NCI-H128 (cell line): ENCODE results near the gene ZNF311.
A peak's percentile ranks its signal among the peaks of the same experiment; 100 is the strongest.
"Not testable (repeated sequence)": the region's sequence is repeated elsewhere in the genome, so short reads cannot be mapped to it uniquely, and the experiment has no call there.

Experiments used
- DNase-seq: peaks from one replicate; lab custom pipeline; 2025; ENCODE audit not compliant: unreplicated experiment; lab: John Stamatoyannopoulos, UW

Gene ZNF311

GRCh38 chr6:28983838-28984237 is 21.3 kb downstream of the ZNF311 start:
- DNase-seq = no peak

DNA sequence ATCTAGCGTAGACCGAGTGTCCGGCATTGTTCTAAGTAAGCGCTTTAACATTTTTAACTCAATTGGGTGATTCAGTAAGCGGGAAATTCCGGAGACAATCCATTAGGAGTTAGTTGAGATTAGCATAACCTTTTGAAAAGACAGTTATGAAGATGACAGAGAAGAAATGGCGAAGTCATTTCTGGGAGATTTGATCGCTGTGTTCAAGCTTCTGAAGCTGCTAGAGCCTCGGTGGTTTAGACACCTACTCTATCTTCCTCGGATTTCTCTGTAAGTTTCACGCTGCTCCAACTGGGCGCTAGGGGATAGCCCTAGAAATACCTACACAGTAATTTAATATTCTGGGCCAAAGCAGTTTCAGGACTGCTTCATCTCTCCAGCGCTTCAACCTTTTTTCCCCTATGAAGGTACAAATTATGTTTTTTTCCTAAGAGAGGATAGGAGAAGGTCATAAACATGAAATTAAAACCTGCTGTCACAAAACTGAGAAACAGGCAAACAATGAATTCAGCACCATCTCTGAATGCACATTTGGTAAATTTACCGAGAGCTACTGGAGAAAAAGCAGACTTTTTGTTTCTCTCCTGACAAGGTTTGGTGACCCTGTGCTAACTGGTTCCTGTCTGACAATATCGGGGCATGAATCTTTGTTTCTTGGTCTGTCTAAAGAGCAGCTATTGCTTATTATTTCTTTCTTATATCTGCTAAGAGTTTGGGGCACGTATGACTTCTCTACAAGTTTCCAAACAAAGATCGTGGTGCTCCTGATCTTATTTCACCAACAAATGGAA is 22.4 kb downstream of the ZNF311 start:
- DNase-seq = no peak

DNA sequence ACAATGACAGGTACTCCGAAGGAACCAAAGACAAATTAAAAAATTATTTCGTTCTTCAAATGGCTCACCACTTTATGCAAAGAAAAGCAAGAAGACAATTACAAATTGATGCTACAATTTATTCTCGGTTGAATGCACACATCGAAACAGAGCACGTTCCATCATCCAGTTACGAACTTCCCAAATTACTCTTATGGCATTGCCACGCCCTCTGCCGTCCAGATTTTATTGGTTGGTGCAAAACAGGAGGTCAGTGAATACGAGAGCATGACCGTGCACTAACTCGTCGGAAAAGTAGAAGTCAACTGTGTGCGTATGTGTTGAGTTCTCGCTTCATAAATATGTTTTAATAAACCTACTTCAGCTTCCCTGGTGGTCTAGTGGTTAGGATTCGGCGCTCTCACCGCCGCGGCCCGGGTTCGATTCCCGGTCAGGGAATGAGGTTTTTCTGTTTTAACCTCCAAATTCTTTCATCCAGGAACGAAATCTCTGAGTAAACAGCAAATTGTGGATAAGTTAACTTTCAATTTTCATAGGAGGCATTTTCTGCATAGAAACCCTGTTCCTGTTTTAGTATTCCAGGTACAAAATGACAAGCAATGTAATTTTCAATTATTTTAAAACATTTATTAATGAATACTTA is 23.2 kb downstream of the ZNF311 start:
- peak; percentile 52 for DNase-seq

DNA sequence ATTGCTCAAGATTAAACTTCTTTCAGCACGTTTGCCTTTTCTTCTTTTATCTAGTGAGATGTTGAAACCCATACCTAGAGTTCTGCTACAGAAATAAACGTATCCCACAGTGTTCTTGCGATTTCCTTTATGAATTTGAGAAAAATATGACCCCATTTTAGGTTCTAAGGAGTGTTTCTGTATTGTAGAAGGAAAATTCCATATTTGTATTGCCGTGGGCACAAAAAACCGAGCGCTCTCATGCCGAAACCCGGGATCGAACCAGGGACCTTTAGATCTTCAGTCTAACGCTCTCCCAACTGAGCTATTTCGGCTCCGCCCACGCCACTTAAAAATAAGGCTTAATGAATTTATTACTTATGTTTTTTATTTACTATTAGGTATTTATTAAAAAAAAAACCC is 23.7 kb downstream of the ZNF311 start:
- DNase-seq = peak; percentile 61

GRCh38 chr6:28980852-28981430 is 24.2 kb downstream of the ZNF311 start:
- DNase-seq = no peak

DNA sequence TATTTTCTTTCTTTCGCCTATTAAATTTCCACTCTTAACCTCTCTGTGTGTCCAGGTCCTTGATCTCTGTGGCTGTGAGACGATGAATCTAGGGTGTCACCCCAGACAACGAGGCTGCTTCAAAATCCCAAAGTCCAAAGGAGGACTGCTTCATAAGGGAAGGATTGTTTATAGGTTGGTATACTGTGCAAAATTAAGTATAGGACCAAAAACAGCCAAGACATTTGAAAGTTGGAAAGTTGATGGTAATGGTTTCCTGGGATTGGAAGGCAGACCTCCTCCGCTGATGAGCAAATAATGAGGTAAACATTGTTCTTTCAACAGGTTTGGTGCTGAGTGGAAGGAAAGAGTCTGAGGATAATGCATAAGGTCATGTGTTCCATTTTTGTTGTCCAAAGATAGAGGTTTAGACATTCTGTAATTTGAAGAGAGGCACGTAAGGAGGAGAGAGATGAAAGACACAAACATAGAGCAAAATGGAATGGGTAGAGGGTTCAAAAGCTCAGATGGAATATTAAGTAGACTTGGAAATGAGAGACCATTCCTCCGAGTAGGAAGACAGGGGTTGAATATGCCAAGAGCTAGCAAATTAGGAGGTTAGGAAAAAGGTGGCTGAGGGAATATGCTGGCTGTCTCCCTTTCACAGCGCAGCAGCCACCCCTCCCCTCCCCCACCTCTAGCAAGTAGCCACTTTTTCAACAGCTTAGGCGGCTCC is 24.8 kb downstream of the ZNF311 start:
- DNase-seq = no peak

- DNase-seq = no peak
These were observed 25.4 kb downstream of the ZNF311 start for GRCh38 chr6:28979679-28980078.

DNA sequence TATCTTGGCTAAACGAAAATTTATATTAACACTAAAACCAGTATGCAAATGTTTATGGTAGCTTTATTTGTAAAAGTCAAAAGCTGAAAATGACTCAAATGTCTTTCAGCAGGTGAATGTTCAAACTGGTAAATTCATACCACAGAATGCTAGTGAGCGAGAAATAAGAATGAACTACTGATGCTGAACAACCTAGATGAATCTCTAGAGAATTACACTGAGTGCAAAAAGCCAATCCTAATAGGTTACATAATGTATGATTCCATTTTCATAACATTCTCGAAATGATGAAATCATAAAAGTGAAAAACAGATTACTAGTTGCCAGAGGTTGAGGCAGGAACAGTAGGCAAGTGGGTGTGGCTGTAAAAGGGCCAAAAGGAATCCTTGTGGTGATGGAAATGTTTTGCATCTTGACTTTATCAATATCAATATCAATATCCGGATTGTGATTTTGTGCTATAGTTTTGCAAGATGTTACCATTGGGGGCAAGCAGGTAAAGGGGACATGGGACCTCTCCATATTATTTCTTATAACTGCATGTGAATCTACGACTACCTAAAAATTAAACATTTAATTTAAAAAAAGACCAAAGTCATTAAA is 26.1 kb downstream of the ZNF311 start:
- no peak for DNase-seq

- DNase-seq = no peak
These were observed 27.0 kb downstream of the ZNF311 start for GRCh38 chr6:28978133-28978491.

GRCh38 chr6:28977341-28978132 is 27.6 kb downstream of the ZNF311 start:
- DNase-seq = no peak

DNA sequence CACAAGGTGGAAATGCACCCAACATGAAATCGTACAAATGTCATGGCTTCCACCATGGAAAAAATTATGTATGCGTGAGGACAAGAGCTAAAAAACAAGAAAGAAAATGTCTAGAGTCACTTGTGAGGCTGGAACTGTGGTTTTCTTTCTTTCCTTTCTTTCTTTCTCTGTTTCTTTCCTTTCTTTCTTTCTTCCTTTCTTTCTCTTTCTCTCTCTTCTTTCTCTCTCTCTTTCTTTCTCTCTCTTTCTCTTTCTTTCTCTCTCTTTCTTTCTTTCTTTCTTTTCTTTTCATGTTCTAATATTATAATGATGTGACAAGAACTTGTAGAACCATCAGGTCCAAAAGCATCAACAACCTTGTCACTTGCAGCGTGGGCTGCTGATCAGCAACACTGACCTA is 28.4 kb downstream of the ZNF311 start:
- DNase-seq = no peak

- no peak for DNase-seq
These were observed 30.6 kb downstream of the ZNF311 start for GRCh38 chr6:28974505-28974904.

DNA sequence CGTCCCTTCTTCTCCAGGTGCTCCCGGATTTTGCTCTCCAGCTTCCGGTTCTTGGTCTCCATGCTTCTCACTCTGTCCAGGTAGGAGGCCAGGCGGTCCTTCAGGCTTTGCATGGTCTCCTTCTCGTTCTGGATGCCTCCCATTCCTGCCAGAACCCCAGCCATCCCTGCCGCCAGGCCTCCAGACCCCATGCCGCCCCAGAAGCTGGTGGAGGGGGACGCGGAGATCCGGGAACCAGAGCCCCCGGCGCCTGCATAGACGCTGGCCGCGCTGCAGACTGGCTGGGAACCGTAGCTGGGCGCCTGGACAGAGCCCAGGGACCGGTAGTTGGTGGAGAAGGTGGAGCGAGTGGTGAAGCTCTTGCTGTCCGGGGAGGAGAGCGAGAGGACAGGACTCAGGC is 35.1 kb downstream of the ZNF311 start:
- not testable (repeated sequence) for DNase-seq

- no peak for DNase-seq
These were observed 36.0 kb downstream of the ZNF311 start for GRCh38 chr6:28969129-28969528.

DNA sequence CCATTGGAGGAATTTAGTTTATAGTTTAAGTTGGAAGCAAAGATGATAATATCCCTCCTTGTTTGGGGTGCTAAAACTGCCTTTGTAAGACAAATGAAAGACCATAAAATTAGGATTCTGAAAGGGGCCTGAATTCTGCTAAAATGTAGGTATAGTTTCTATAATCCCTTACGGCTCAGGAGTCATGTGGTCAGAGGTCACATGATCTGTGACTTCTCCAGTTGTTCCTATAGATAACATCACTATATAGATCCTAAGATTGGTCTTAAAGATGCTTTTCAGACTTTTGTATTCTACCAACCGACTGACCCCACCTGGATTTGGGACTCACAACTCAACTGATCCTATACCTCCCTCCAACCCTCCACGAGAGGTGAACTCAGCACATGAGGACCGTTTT is 36.6 kb downstream of the ZNF311 start:
- no peak for DNase-seq

DNA sequence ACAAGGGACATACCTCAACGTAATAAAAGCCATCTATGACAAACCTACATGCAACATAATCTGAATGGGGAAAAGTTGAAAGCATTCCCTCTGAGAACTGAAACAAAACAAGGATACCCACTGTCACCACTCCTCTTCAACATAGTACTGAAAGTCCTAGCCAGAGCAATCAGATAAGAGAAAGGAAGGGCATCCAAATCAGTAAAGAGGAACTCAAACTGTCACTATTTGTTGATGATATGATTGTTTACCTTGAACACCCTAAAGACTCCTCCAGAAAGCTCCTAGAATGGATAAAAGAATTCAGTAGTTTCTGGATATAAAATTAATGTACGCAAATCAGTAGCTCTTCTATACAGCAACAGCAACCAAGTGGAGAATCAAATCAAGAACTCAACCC is 39.4 kb downstream of the ZNF311 start:
- no peak for DNase-seq

GRCh38 chr6:28960846-28961500 is 44.1 kb downstream of the ZNF311 start:
- DNase-seq = no peak

DNA sequence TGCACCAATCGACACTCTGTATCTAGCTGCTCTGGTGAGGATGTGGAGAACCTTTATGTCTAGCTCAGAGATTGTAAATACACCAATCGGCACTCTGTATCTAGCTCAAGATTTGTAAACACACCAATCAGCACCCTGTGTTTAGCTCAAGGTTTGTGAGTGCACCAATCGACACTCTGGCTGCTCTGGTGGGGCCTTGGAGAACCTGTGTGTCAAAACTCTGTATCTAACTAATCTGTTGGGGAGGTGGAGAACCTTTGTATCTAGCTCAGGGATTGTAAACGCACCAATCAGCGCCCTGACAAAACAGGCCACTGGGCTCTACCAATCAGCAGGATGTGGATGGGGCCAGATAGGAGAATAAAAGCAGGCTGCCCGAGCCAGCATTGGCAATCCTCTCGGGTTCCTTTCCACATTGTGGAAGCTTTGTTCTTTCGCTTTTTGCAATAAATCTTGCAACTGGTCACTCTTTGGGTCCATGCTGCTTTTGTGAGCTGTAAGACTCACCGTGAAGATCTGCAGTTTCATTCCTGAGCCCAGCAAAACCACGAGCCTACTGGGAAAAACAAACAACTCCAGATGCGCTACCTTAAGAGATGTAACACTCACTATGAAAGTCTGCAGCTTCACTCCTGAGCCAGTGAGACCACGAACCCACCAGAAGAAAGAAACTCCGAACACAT is 46.4 kb downstream of the ZNF311 start:
- DNase-seq = not testable (repeated sequence)

DNA sequence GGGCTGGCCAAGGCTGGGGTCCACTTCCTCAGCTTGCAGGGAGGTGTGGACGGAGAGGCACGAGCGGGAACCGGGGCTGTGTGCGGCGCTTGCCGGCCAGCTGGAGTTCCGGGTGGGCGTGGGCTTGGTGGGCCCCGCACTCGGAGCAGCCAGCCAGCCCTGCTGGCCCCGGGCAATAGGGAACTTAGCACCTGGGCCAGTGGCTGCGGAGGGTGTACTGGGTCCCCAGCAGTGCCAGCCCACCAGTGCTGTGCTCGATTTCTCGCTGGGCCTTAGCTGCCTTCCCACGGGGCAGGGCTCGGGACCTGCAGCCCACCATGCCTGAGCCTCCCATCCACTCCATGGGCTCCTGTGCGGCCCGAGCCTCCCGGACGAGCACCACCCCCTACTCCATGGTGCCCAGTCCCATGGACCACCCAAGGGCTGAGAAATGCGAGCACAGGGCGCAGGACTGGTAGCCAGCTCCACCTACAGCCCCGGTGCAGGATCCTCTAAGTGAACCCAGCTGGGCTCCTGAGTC is 47.3 kb downstream of the ZNF311 start:
- not testable (repeated sequence) for DNase-seq
